CD8-positive, alpha-beta memory T cell (primary cell): ENCODE results near the gene APC. TPM values are rescaled to one million over a fixed set of nuclear protein-coding genes. Genes with fewer than 3 reads are reported as not detected.

Experiments
- CTCF ChIA-PET: fragments of 350-600 bp; sonication (Branson Sonifier 250); formaldehyde crosslinking; loops from one replicate; lab custom pipeline; 2021; ENCODE audit warnings: antibody characterized with exemption; lab: Charles Lee
- POLR2A ChIA-PET: fragments of 350-600 bp; sonication (Branson Sonifier 250); formaldehyde crosslinking; loops from one replicate; lab custom pipeline; 2021; ENCODE audit warnings: antibody characterized with exemption; lab: Charles Lee
- DNase-seq, 5 donors: peaks; one replicate each; pipeline versions ENCODE4 v3.0.0 to v3.0.0-alpha.2; 2020 to 2022; ENCODE audit warnings: mixed read lengths in 1 of 5
- H3K27ac ChIP-seq: one replicate; pipeline ENCODE4 v1.7.0; 2013; ENCODE audit warnings: low read depth, mild to moderate bottlenecking, low read length, moderate library complexity
- H3K27me3 ChIP-seq: 2 replicates; pipeline ENCODE4 v1.7.0; 2013; ENCODE audit warnings: low read length, mild to moderate bottlenecking; ENCODE audit not compliant: insufficient read depth, poor library complexity, severe bottlenecking
- H3K36me3 ChIP-seq: 2 replicates; pipeline ENCODE4 v1.7.0; 2013; ENCODE audit warnings: mild to moderate bottlenecking, low read length, moderate library complexity; ENCODE audit not compliant: insufficient read depth
- H3K4me1 ChIP-seq: 2 replicates; pipeline ENCODE4 v1.7.0; 2013; ENCODE audit warnings: mild to moderate bottlenecking, low read length, moderate library complexity; ENCODE audit not compliant: insufficient read depth
- H3K4me3 ChIP-seq: 2 replicates; pipeline ENCODE4 v1.7.0; 2013; ENCODE audit warnings: mild to moderate bottlenecking, low read length
- H3K9me3 ChIP-seq: 2 replicates; pipeline ENCODE4 v1.7.0; 2013; ENCODE audit warnings: mild to moderate bottlenecking, low read length
- H3K27ac Mint-ChIP-seq, 8 donors: one replicate each; pipeline ENCODE4 v1.8.0; 2020 to 2021; ENCODE audit warnings: mixed read lengths in 8 of 8, mild to moderate bottlenecking in 6 of 8, inconsistent platforms in 3 of 8, moderate library complexity in 3 of 8
- H3K27me3 Mint-ChIP-seq, 2 donors: one replicate each; pipeline ENCODE4 v1.8.0; 2020 to 2021; ENCODE audit warnings: mixed read lengths in 2 of 2, mild to moderate bottlenecking in 1 of 2, moderate library complexity in 1 of 2
- H3K36me3 Mint-ChIP-seq, 3 donors: one replicate each; pipeline ENCODE4 v1.8.0; 2020 to 2021; ENCODE audit warnings: mixed read lengths in 3 of 3, inconsistent platforms in 1 of 3, mild to moderate bottlenecking in 1 of 3
- H3K4me1 Mint-ChIP-seq, 3 donors: one replicate each; pipeline ENCODE4 v1.8.0; 2020 to 2021; ENCODE audit warnings: mixed read lengths in 3 of 3, inconsistent platforms in 1 of 3, mild to moderate bottlenecking in 1 of 3
- H3K4me3 Mint-ChIP-seq, 7 donors: one replicate each; pipeline ENCODE4 v1.8.0; 2020 to 2021; ENCODE audit warnings: mixed read lengths in 7 of 7, mild to moderate bottlenecking in 6 of 7, moderate library complexity in 4 of 7, inconsistent platforms in 2 of 7
- H3K9me3 Mint-ChIP-seq, 5 donors: one replicate each; pipeline ENCODE4 v1.8.0; 2020 to 2022; ENCODE audit warnings: mixed read lengths in 5 of 5, mild to moderate bottlenecking in 3 of 5, moderate library complexity in 2 of 5, inconsistent platforms in 1 of 5
- polyA plus RNA-seq: library from polyadenylated mRNA; unstranded; fragments of 300-500 nt; fragmentation: Illumina TruSeq; gene quantifications from one replicate; pipeline ENCODE4 v1.2.3, GENCODE V29; 2021
- total RNA-seq, 2 experiments: library from RNA; stranded (reverse); gene quantifications; one replicate each; pipeline ENCODE4 v1.2.3, GENCODE V29; 2021

The APC gene
- total and polyA plus RNA-seq, 3 experiments from 2014 or later, result 23.0 to 24.0 (median 23.1) TPM

DNA sequence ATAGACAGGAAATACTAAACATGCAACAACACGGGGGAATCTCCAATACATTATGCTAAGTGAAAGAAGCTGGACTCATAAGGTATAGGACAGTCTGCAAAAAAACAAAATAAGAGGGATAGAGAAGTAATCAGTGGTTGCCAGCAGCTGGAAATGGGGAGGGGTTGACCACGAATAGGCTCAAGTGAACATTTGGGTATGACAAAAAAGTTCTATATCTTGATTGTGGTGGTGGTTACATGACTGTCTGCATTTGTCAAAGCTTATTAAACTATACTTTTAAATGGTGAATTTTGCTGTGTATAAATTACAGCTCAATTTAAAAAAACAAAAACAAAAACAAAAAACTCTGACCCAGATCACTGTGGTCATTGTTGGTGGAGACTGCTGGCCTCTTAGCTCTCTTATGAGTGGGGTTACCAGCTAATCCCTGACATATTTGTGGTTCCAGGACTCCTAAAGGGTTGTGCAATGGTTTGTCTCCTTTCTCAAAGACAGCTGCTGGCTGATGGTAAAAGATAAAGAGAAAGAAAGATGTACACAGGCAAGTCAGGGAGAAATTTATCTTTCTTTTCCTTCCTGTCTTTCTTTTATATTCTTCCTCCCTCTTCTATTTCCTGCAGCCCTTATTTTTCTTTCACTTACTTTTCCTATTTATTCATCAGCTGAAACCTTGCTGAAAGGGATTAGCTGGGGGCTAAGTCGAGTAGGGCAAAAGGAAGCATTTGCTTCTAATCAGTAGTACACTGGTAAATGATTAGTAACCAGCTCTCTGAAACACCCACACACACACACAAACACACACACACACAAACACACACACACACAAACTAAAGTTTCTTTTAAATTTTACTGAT lies 42.6 kb upstream of the APC start:
- peaks cover 29 to 60% of the 10 kb centered on the region in 2 donors for H3K27me3 Mint-ChIP-seq
- ChIA-PET POLR2A (no interaction called here), CTCF (interaction anchor here (1.3 kb wide), 1 partner anchor 10 kb away, joined by 4 read pairs; no protein-coding TSS in a partner anchor)

DNA sequence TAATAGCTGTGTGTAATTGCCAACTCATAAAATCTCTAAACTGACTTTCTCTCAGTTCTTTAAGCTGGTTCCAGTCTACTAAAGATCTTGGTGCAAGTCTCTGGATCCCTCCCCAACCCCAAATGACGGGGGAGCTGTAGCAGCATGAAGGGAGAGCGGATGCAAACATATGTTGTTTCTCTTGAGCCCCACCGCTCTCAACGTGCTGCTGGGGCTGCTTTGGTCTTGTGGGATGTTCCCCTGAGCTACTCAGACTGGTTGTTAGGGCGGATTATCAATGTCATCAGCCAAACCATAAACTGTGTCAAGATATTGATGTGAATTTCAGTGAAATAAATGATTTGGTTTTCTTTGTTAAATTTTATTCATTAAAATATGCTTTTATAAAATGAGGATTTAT lies 40.9 kb upstream of the APC start:
- H3K27ac Mint-ChIP-seq, result no peak overlapping the region
- Histone ChIP-seq H3K4me1 (no peaks in the 10 kb centered on the region), H3K36me3 (no peaks in the 10 kb centered on the region), H3K27me3 (peaks cover 6% of the 10 kb centered on the region), H3K27ac (no peak overlapping the region), H3K9me3 (no peaks in the 10 kb centered on the region), H3K4me3 (no peak overlapping the region)
- POLR2A ChIA-PET, result no interaction called here
- H3K9me3 Mint-ChIP-seq, result peaks cover 0 to 8% (median 0%) of the 10 kb centered on the region in 5 donors
- no peaks in the 10 kb centered on the region for H3K4me1 Mint-ChIP-seq
- peaks cover 20 to 45% of the 10 kb centered on the region in 2 donors for H3K27me3 Mint-ChIP-seq
- H3K36me3 Mint-ChIP-seq, result no peaks in the 10 kb centered on the region
- no peak overlapping the region for H3K4me3 Mint-ChIP-seq
- DNase-seq, result no peak
- CTCF ChIA-PET, result interaction anchor here (1.0 kb wide), 1 partner anchor 9 kb away, joined by 4 read pairs; no protein-coding TSS in a partner anchor

More for the DNA sequence above, 42.6 kb upstream of the APC start:
- Histone ChIP-seq H3K27me3 (peaks cover 6% of the 10 kb centered on the region), H3K27ac (no peak overlapping the region), H3K9me3 (no peaks in the 10 kb centered on the region), H3K4me1 (no peaks in the 10 kb centered on the region), H3K36me3 (no peaks in the 10 kb centered on the region), H3K4me3 (no peak overlapping the region)
- Mint-ChIP-seq H3K9me3 (peaks cover 0 to 10% (median 3%) of the 10 kb centered on the region in 5 donors), H3K4me3 (no peak overlapping the region), H3K27ac (no peak overlapping the region), H3K4me1 (no peaks in the 10 kb centered on the region), H3K36me3 (no peaks in the 10 kb centered on the region)
- DNase-seq, result no peak

DNA sequence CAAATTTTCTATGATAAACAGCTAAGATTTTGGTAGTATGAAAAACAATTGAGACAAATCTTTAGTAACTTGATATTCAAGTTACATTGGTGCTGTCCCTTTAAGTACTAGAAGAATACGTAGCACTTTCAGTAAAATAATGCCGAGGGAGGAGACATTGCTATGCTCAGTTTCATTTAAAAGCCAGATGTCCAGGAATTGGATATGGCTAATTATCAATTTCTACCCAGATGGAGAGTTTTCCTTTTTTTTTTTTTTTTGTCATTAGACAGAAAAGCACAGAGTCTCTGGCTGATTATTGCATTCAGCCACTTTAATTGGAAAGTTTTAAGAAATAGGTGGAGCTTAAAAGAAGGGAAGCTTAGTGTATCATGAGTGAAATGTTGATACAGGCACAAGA lies 40.4 kb upstream of the APC start:
- no peak overlapping the region for H3K27ac Mint-ChIP-seq
- no peaks in the 10 kb centered on the region for H3K4me1 Mint-ChIP-seq
- no peaks in the 10 kb centered on the region for H3K4me1 ChIP-seq
- CTCF ChIA-PET, result interaction anchor here (1.0 kb wide), 1 partner anchor 9 kb away, joined by 4 read pairs; no protein-coding TSS in a partner anchor
- H3K27ac ChIP-seq, result no peak overlapping the region
- POLR2A ChIA-PET, result no interaction called here
- H3K36me3 ChIP-seq, result no peaks in the 10 kb centered on the region
- no peak overlapping the region for H3K4me3 ChIP-seq
- peaks cover 0 to 3% (median 0%) of the 10 kb centered on the region in 5 donors for H3K9me3 Mint-ChIP-seq
- H3K27me3 ChIP-seq, result peaks cover 6% of the 10 kb centered on the region
- H3K27me3 Mint-ChIP-seq, result peaks cover 19 to 40% of the 10 kb centered on the region in 2 donors
- H3K9me3 ChIP-seq, result no peaks in the 10 kb centered on the region
- H3K36me3 Mint-ChIP-seq, result no peaks in the 10 kb centered on the region
- no peak for DNase-seq
- no peak overlapping the region for H3K4me3 Mint-ChIP-seq

DNA sequence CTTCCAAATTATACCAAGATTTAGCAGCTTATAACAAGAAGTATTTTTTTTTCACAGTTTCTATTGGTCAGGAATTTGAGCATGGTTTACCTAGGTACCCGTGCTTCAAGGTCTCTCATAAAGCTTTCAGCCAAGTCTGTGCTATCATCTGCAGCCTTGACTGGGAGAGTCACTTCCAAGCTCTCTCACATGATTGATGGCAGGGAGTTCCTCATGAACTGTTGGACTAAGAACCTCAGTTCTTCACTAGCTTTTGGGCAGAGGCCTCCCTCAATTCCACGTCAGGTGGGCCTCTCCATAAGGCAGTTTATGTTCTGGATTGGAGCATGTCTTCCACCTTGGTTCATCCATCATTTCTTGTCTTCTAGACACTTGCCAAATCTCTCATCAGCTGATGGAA lies 39.9 kb upstream of the APC start:
- H3K27ac ChIP-seq, result no peak overlapping the region
- CTCF ChIA-PET, result no interaction called here

DNA sequence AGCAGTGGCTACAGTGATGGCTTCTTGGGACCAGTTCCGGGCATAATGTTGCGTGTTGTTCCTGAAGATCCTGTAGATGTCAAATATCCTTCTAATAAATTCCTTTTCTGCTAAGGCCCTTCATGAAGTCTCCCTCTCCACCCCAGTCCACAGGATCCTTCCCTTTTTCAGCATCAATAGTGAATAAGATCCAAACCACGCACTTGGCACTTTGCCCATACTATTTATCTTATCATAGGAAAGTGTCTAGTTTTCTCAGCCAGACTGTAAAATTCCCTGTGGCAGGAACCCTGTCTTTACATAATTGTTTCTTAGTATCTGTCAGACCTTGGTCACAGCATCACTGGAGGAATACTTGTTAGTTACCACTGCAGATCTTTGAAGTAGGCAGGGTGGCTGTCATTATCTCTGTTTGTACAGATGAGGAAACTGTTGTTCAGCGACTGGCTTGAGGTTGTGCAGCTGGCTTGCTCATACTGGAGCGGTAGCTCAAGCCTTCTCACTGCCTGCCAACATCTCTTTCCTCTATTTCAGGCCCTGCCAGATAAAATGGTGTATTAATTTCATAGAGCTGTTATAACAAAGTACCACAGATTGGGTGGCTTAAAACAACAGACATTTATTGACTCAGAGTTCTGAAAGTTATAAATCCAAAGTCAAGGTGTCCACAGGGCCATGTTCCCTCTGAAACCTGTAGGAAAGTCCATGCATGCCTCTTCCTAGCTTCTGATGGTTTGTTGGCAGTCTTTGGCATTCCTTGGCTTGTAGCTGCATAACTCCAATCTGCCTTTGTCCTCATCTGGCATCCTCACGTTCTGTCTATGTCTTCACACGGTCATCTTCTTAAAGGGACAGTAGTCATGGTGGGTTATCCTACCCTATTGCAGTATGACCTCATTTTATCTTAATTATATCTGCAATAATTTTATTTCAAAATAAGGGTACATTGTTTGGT lies 33.5 kb upstream of the APC start:
- no peak for DNase-seq
- POLR2A ChIA-PET, result no interaction called here
- Mint-ChIP-seq H3K4me3 (no peak overlapping the region), H3K27ac (no peak overlapping the region), H3K27me3 (peaks cover 7 to 10% of the 10 kb centered on the region in 2 donors), H3K4me1 (peaks cover 25 to 27% (median 25%) of the 10 kb centered on the region in 3 donors), H3K36me3 (peaks cover 0 to 10% (median 0%) of the 10 kb centered on the region in 3 donors), H3K9me3 (peaks cover 0 to 3% (median 0%) of the 10 kb centered on the region in 5 donors)
- Histone ChIP-seq H3K9me3 (no peaks in the 10 kb centered on the region), H3K4me1 (peaks cover 22% of the 10 kb centered on the region), H3K27ac (no peak overlapping the region), H3K4me3 (no peak overlapping the region), H3K36me3 (no peaks in the 10 kb centered on the region), H3K27me3 (no peaks in the 10 kb centered on the region)
- CTCF ChIA-PET, result no interaction called here

More for the DNA sequence above, 39.9 kb upstream of the APC start:
- peaks cover 0 to 3% (median 0%) of the 10 kb centered on the region in 5 donors for H3K9me3 Mint-ChIP-seq
- POLR2A ChIA-PET, result no interaction called here
- no peak overlapping the region for H3K4me3 Mint-ChIP-seq
- H3K4me1 Mint-ChIP-seq, result no peaks in the 10 kb centered on the region
- Histone ChIP-seq H3K4me1 (no peaks in the 10 kb centered on the region), H3K9me3 (no peaks in the 10 kb centered on the region), H3K4me3 (no peak overlapping the region), H3K36me3 (no peaks in the 10 kb centered on the region), H3K27me3 (peaks cover 6% of the 10 kb centered on the region)
- H3K27ac Mint-ChIP-seq, result no peak overlapping the region
- DNase-seq, result no peak
- H3K36me3 Mint-ChIP-seq, result no peaks in the 10 kb centered on the region
- H3K27me3 Mint-ChIP-seq, result peaks cover 16 to 35% of the 10 kb centered on the region in 2 donors

DNA sequence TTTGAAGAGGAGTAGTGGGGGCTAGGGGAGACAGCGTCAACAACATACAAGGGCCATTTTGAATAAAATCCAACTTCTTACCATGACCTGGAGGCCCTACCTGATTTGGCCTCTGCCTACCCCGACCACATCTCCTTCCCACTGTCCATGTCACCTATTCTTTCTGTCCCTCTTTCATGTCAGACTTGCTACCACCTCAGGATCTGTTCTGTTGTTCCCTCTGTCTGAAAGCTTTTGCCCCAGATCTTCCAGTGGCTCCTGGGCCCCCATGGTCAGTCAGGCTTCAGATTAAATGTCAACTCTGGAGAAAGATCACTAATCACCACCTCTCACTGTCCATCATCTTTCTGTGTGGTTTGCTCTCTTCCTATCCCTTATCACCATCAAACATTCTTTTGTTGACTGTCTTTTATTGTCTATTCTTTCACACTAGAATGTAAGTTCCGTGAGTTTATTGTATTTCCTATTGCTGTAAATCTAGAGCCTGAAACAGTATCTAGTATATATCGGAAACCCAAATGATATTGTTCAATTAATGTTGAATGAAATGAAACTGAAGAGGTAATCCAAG lies 31.2 kb upstream of the APC start:
- Histone ChIP-seq H3K27ac (peak overlapping the region; percentile 87), H3K4me1 (peaks cover 45% of the 10 kb centered on the region), H3K27me3 (no peaks in the 10 kb centered on the region), H3K36me3 (no peaks in the 10 kb centered on the region), H3K4me3 (peak overlapping the region; percentile 86), H3K9me3 (no peaks in the 10 kb centered on the region)
- no peak for DNase-seq
- H3K27me3 Mint-ChIP-seq, result peaks cover 0 to 5% of the 10 kb centered on the region in 2 donors
- ChIA-PET CTCF (interaction anchor here (1.9 kb wide), 1 partner anchor 18 kb away, joined by 5 read pairs; no protein-coding TSS in a partner anchor), POLR2A (no interaction called here)
- H3K27ac Mint-ChIP-seq, result peak overlapping the region in 7 of 8 donors; percentile 47 to 93 (median 90)
- peaks cover 0 to 10% (median 2%) of the 10 kb centered on the region in 3 donors for H3K36me3 Mint-ChIP-seq
- H3K4me3 Mint-ChIP-seq, result peak overlapping the region; percentile 89 to 98 (median 95)
- peaks cover 41 to 51% (median 48%) of the 10 kb centered on the region in 3 donors for H3K4me1 Mint-ChIP-seq
- H3K9me3 Mint-ChIP-seq, result no peaks in the 10 kb centered on the region
